HG03066 (cell line): ENCODE measurements around the gene CDS1.
"Not testable (repeated sequence)": the region's sequence is repeated elsewhere in the genome, so short reads cannot be mapped to it uniquely, and the experiment has no call there.

Experiments used
- ATAC-seq: cut with Tn5 transposase; IDR thresholded peaks from one replicate; pipeline ENCODE4 v1.9.1; 2021; ENCODE audit warnings: low read depth; ENCODE audit not compliant: unreplicated experiment

CDS1 gene

DNA sequence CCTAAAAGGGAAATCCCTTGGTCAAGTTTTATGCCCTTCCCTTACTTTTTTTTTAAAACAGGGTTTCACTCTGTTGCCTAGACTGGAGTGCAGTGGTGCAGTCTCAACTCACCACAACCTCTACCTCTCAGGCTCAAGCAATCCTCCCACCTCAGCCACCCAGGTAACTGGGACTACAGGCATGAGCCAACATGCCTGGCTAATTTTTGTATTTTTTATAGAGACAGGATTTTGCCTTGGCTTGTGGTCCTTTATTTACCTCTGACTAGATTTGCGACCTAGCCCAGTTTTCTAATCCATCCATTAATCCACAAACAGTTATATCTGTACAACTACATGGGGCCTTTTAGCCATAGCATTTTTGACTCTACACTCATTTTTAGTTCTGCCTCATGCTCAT is 23.7 kb downstream of the CDS1 start:
- ATAC-seq: no peak

GRCh38 chr4:84611531-84611930 is 28.6 kb downstream of the CDS1 start:
- ATAC-seq: no peak

DNA sequence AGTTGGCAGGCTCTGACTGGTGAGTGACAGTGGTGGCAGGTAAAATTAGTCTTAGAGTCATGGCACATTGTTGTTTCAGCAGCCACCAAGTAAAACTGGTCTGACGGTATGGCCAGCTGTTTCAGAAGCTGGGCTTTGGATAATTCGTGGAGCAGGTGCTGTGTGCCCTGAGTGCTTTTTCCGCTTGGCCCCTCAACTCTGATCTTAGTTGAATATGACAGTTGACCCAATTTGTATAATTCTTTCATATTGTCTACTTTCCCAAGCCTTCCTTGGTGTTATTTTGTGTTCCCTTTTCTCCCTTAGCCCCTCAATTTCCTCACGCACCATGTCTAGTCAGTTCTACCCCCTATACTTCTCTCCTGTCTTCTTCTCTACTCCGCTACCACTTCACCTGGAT is 32.0 kb downstream of the CDS1 start:
- no peak for ATAC-seq

- ATAC-seq: no peak
Observed at GRCh38 chr4:84615355-84615754, 32.4 kb downstream of the CDS1 start.

- no peak for ATAC-seq
Observed at GRCh38 chr4:84622959-84623358, 40.0 kb downstream of the CDS1 start.

GRCh38 chr4:84623661-84624060 is 40.7 kb downstream of the CDS1 start:
- ATAC-seq: no peak

- no peak for ATAC-seq
Observed at GRCh38 chr4:84626673-84627072, 43.7 kb downstream of the CDS1 start.

- no peak for ATAC-seq
Observed at GRCh38 chr4:84631573-84631972, 48.6 kb downstream of the CDS1 start.

GRCh38 chr4:84632092-84632491 is 49.2 kb downstream of the CDS1 start:
- ATAC-seq: no peak

- ATAC-seq: no peak
Observed at GRCh38 chr4:84634961-84635360, 52.0 kb downstream of the CDS1 start.

GRCh38 chr4:84638092-84638491 is 55.2 kb downstream of the CDS1 start:
- ATAC-seq: no peak

DNA sequence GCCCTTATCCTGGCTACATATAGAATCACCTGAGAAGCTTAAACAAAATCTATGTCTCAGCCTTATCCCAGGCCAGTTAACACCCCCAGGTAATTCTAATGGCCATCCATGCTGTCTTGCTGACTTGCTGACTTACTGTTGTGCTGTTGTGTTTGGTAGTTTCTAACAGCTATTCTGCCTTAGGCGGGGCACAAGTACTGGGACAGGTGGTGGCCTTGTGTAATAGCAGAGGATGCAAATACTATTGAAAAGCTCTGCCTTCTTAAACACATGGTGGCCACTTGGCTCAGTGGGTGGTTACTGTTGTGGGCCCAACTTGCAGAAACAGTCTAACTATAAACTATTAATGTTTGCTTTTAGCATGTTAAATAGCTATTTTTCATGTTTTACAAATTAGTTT is 56.2 kb downstream of the CDS1 start:
- no peak for ATAC-seq

DNA sequence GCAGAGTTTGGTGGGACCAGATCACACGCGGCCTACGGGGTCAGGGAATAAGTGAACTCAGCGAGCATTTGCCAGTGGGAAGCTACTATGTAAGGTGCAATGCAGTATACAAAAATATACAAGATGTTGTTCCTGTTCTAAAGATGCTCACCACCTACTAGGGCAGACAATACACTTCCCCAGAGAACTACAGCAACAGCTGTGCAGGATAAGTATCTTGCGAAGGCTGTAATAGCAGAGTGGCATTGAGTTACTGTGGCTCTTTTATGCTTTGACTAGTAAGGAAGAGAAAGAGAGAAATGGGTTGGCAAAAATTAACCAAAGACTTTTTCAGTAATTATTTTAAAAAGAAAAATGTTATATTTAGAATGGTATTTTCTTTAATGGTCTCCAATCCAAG is 61.2 kb downstream of the CDS1 start:
- no peak for ATAC-seq

GRCh38 chr4:84647312-84647884 is 64.5 kb downstream of the CDS1 start:
- no peak for ATAC-seq

- ATAC-seq: no peak
Observed at GRCh38 chr4:84648178-84648577, 65.3 kb downstream of the CDS1 start.

GRCh38 chr4:84648863-84649647 is 66.1 kb downstream of the CDS1 start:
- no peak for ATAC-seq

GRCh38 chr4:84651499-84651898 is 68.6 kb downstream of the CDS1 start:
- no peak for ATAC-seq

GRCh38 chr4:84652478-84652877 is 69.6 kb downstream of the CDS1 start:
- no peak for ATAC-seq

DNA sequence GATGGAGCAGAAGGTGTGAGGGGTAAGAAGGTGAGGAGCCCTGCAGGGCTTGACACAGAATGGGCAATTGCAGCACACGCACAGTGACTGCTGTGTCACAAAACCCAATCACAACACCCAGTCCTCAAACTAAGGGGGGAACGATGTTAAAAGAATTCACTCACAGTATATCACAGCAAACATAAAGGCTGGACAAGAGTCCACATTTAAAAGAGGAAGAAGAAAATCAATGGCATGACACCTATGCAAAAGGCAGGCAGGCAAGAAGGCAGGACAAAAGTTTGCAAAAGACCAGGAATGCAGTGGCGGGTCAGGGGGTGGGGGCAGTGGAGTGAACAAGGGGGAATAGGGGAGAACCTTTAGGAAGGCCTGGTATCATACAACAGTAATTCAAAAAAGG is 77.7 kb downstream of the CDS1 start:
- ATAC-seq: no peak

GRCh38 chr4:84661191-84661939 is 78.4 kb downstream of the CDS1 start:
- ATAC-seq: no peak

GRCh38 chr4:84664767-84665166 is 81.8 kb downstream of the CDS1 start:
- not testable (repeated sequence) for ATAC-seq

GRCh38 chr4:84666439-84666838 is 83.5 kb downstream of the CDS1 start:
- no peak for ATAC-seq
